ENCODE results near the gene CACNA1C. TPM values are rescaled to one million over a fixed set of nuclear protein-coding genes. Genes with fewer than 3 reads are reported as not detected.
A peak's percentile ranks its signal among the peaks of the same experiment; 100 is the strongest.
"Not testable (repeated sequence)": the region's sequence is repeated elsewhere in the genome, so short reads cannot be mapped to it uniquely, and the experiment has no call there.

Gene CACNA1C
- total RNA-seq, 1 experiment from 2014 or later = 3.7 TPM

DNA sequence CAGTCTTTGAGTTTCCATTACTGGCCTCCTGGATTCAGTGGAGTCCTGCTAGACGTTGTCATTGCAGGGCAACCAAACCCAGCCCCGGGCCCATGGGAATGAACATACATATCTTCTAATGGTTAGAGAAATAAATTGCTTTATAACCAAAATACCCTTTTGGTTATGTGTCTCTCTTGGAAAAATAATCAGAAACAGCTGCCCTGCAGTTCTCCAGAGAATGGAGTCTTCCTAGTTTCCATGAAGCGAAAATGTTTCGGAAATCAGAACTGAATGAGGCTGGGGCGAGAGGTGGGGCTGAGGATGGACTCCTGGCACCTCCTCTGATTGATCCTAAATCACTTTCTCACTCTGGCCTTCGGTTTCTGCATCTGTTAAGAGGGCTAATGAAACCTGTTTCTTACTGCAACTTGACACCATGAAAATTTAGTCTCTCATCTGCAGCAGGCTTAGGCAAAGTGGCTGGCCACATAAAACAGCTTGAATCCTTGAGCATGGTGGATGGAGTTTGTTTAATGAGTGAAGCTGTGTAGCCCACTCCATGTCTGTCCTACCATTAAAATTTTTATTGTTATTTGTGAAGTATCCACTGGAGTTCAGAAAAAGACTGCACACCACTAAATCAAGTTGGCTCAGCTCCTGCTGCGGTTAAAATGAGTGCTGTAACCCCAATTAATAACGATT is 198.9 kb downstream of the CACNA1C start:
- DNase-seq (ENCODE audit: low spot score) = peak; percentile 28
- TF ChIP-seq, protein P1, sequence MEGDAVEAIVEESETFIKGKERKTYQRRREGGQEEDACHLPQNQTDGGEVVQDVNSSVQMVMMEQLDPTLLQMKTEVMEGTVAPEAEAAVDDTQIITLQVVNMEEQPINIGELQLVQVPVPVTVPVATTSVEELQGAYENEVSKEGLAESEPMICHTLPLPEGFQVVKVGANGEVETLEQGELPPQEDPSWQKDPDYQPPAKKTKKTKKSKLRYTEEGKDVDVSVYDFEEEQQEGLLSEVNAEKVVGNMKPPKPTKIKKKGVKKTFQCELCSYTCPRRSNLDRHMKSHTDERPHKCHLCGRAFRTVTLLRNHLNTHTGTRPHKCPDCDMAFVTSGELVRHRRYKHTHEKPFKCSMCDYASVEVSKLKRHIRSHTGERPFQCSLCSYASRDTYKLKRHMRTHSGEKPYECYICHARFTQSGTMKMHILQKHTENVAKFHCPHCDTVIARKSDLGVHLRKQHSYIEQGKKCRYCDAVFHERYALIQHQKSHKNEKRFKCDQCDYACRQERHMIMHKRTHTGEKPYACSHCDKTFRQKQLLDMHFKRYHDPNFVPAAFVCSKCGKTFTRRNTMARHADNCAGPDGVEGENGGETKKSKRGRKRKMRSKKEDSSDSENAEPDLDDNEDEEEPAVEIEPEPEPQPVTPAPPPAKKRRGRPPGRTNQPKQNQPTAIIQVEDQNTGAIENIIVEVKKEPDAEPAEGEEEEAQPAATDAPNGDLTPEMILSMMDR (conservative IDR thresholded peaks at IDR 0.05; ENCODE audit: low read depth, low read length) = no peak
- TF ChIP-seq EZH2 (IDR thresholded peaks at IDR 0.05; ENCODE audit: borderline replicate concordance, low read depth, low read length, poor library complexity, severe bottlenecking) = no peak
- Histone ChIP-seq H3K4me3 (ENCODE audit: low read depth, low read length, poor library complexity, severe bottlenecking) (no peak overlapping the region), H3K27me3 (replicated peaks; ENCODE audit: insufficient read depth, low read depth, low read length, poor library complexity) (no peaks in the 10 kb centered on the region), H3K27ac (ENCODE audit: low read depth, low read length, poor library complexity, severe bottlenecking) (no peak overlapping the region), H3K4me1 (ENCODE audit: insufficient read depth, low read length, poor library complexity, severe bottlenecking) (peaks cover 8% of the 10 kb centered on the region), H3K36me3 (ENCODE audit: insufficient read depth, low read length, poor library complexity, severe bottlenecking) (no peaks in the 10 kb centered on the region), H3K9me3 (ENCODE audit: low read depth, low read length, poor library complexity, severe bottlenecking) (no peaks in the 10 kb centered on the region)
- intact Hi-C loops (cut with micrococcal nuclease; ENCODE audit: unreplicated experiment) = no loop called here
- BruUV-seq (replicated peaks) = no TSS peak
- ChIA-PET CTCF (no interaction called here), POLR2A (ENCODE audit: low non-redundant PET) (no interaction called here)

DNA sequence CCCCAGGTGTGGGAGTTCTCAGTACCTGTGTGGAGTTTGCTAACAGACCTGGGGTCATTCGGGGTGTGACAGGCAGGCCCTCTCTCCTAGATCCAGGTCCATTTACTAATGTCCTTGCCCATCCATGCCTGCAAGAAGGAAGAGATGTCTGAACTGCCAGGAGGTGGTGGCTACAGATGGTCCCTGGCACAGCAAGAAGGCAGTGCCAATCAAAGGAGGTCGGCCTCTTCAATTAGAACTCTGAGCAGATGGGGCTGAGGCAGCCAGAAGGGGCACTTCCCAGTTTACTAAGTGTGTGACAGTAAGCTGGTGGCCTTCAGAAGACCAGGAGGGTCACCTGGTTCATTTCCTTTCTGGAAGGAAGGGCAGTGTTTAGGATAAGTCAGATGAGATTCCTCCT is 202.5 kb downstream of the CACNA1C start:
- Histone ChIP-seq H3K4me1 (ENCODE audit: insufficient read depth, low read length, poor library complexity, severe bottlenecking) (peaks cover 32% of the 10 kb centered on the region), H3K27me3 (replicated peaks; ENCODE audit: insufficient read depth, low read depth, low read length, poor library complexity) (no peaks in the 10 kb centered on the region), H3K9me3 (ENCODE audit: low read depth, low read length, poor library complexity, severe bottlenecking) (no peaks in the 10 kb centered on the region), H3K4me3 (ENCODE audit: low read depth, low read length, poor library complexity, severe bottlenecking) (no peak overlapping the region), H3K36me3 (ENCODE audit: insufficient read depth, low read length, poor library complexity, severe bottlenecking) (no peaks in the 10 kb centered on the region), H3K27ac (ENCODE audit: low read depth, low read length, poor library complexity, severe bottlenecking) (no peak overlapping the region)
- intact Hi-C loops (cut with micrococcal nuclease; ENCODE audit: unreplicated experiment) = no loop called here
- TF ChIP-seq, protein P1 (conservative IDR thresholded peaks at IDR 0.05; ENCODE audit: low read depth, low read length) = no peak
- no peak for TF ChIP-seq EZH2 (IDR thresholded peaks at IDR 0.05; ENCODE audit: borderline replicate concordance, low read depth, low read length, poor library complexity, severe bottlenecking)
- DNase-seq (ENCODE audit: low spot score) = no peak
- ChIA-PET POLR2A (ENCODE audit: low non-redundant PET) (no interaction called here), CTCF (no interaction called here)
- BruUV-seq (replicated peaks) = no TSS peak

DNA sequence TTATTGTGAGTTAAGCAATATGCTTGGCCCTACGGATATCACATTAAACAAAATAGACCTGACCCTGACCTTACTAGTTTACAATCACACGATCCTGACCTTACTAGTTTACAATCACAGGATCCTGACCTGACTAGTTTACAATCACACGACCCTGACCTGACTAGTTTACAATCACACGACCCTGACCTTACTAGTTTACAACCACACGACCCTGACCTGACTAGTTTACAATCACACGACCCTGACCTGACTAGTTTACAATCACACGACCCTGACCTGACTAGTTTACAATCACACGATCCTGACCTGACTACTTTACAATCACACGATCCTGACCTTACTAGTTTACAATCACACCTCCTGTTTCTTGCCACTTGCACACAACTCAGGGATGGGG is 202.9 kb downstream of the CACNA1C start:
- H3K36me3 ChIP-seq (ENCODE audit: insufficient read depth, low read length, poor library complexity, severe bottlenecking); BruUV-seq (replicated peaks); H3K27me3 ChIP-seq (replicated peaks; ENCODE audit: insufficient read depth, low read depth, low read length, poor library complexity); DNase-seq (ENCODE audit: low spot score); intact Hi-C loops (cut with micrococcal nuclease; ENCODE audit: unreplicated experiment); H3K4me3 ChIP-seq (ENCODE audit: low read depth, low read length, poor library complexity, severe bottlenecking); H3K27ac ChIP-seq (ENCODE audit: low read depth, low read length, poor library complexity, severe bottlenecking); CTCF ChIA-PET; POLR2A ChIA-PET (ENCODE audit: low non-redundant PET); H3K9me3 ChIP-seq (ENCODE audit: low read depth, low read length, poor library complexity, severe bottlenecking): not testable (repeated sequence)
- peaks cover 32% of the 10 kb centered on the region for H3K4me1 ChIP-seq (ENCODE audit: insufficient read depth, low read length, poor library complexity, severe bottlenecking)

DNA sequence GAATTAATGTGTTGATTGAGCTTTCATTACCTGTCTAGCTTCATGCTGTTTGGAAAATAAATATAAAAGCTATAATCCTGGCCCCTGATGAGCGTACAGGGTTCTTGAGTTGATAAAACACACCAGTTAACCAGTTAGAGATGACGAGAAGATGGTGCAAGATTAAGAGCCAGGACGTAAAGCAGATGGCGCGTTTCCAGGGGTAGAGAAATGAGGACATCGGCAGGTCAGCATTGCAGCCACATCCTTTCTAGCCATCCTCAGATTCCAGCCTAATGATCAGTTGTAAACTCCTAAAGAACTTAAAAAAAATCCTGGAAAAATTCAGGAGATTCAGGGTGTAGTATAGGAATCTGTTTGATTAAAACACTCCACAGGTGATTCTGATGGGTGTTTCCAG is 203.7 kb downstream of the CACNA1C start:
- Histone ChIP-seq H3K27ac (ENCODE audit: low read depth, low read length, poor library complexity, severe bottlenecking) (no peak overlapping the region), H3K9me3 (ENCODE audit: low read depth, low read length, poor library complexity, severe bottlenecking) (no peaks in the 10 kb centered on the region), H3K4me1 (ENCODE audit: insufficient read depth, low read length, poor library complexity, severe bottlenecking) (peaks cover 32% of the 10 kb centered on the region), H3K36me3 (ENCODE audit: insufficient read depth, low read length, poor library complexity, severe bottlenecking) (no peaks in the 10 kb centered on the region), H3K27me3 (replicated peaks; ENCODE audit: insufficient read depth, low read depth, low read length, poor library complexity) (no peaks in the 10 kb centered on the region), H3K4me3 (ENCODE audit: low read depth, low read length, poor library complexity, severe bottlenecking) (no peak overlapping the region)
- no peak for DNase-seq (ENCODE audit: low spot score)
- no TSS peak for BruUV-seq (replicated peaks)
- ChIA-PET POLR2A (ENCODE audit: low non-redundant PET) (no interaction called here), CTCF (no interaction called here)
- intact Hi-C loops (cut with micrococcal nuclease; ENCODE audit: unreplicated experiment) = no loop called here
- no peak for TF ChIP-seq EZH2 (IDR thresholded peaks at IDR 0.05; ENCODE audit: borderline replicate concordance, low read depth, low read length, poor library complexity, severe bottlenecking)
- TF ChIP-seq, protein P1 (conservative IDR thresholded peaks at IDR 0.05; ENCODE audit: low read depth, low read length) = no peak

Data from A673 (cell line).